Mesothelial cell of epicardium (in vitro differentiated cells): Measurements from ENCODE around the gene FAM83G. TPM values are rescaled to one million over a fixed set of nuclear protein-coding genes. Genes with fewer than 3 reads are reported as not detected.

Experiments used
- DNase-seq, 2 experiments: peaks; one replicate each; pipeline ENCODE4 v3.0.0; 2021; ENCODE audit warnings: low spot score in 2 of 2; ENCODE audit not compliant: unreplicated experiment in 2 of 2
- H3K27ac Mint-ChIP-seq: 2 replicates; pipeline ENCODE4 v1.8.0; 2021; ENCODE audit warnings: mixed read lengths
- H3K27me3 Mint-ChIP-seq: 2 replicates; pipeline ENCODE4 v1.8.0; 2021; ENCODE audit warnings: low read depth, mixed read lengths
- H3K36me3 Mint-ChIP-seq: 2 replicates; pipeline ENCODE4 v1.8.0; 2021; ENCODE audit warnings: mixed read lengths
- H3K4me1 Mint-ChIP-seq: 2 replicates; pipeline ENCODE4 v1.8.0; 2021; ENCODE audit warnings: mixed read lengths
- H3K4me3 Mint-ChIP-seq: 2 replicates; pipeline ENCODE4 v1.8.0; 2021; ENCODE audit warnings: mild to moderate bottlenecking, moderate library complexity, mixed read lengths
- H3K9me3 Mint-ChIP-seq: 2 replicates; pipeline ENCODE4 v1.8.0; 2021; ENCODE audit warnings: mixed read lengths
- CTCF ChIP-seq: fragments of 200-600 bp; sonication (generic); IDR thresholded peaks from one replicate; pipeline ENCODE4 v1.5.0; 2021; ENCODE audit warnings: antibody characterized with exemption; ENCODE audit not compliant: unreplicated experiment
- total RNA-seq: library from RNA; stranded (reverse); gene quantifications from 3 replicates; pipeline ENCODE4 v1.2.1, GENCODE V29; 2021

FAM83G gene
- total RNA-seq, 1 donor from 2014 or later, result 14.5 TPM

DNA sequence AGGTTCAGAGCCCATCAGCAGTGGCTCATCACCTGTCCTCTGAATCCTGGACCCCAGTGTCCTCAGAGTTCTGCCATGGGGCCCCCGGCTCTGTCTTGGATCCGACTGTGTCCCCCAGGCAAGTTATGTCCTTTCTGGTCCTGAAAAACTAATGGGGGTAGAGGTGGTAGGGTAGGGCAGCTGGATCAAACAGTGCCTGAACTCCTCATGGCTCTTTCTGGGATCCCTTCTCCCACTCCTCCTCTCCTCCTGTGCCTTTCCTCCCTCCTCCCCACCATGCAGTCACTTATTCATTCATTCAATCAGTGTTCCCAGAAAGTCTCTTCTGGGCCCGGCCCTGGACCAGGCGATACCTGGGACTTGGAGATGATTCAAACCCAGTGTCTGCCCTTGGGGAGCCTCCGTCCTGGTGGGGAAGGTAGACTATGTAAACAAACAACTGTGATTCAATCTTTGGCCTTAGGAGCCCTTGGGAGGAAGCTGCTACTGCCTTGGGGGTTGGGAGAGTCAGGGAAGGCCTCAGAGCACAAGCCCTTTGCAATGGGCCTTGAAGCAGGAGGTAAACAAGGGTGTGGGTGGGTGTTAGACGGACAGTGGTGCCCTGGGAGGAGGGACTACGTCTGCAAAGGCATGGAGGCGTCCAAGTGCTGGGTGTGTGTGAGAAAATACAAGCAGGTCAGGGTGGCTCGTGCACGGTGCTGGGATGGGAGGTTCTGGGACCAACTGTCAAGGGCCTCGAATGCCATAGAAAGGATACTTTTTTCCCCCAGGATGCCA lies 6.4 kb upstream of the FAM83G start:
- Mint-ChIP-seq H3K9me3 (peaks cover 4% of the 10 kb centered on the region), H3K4me1 (no peaks in the 10 kb centered on the region), H3K27me3 (no peaks in the 10 kb centered on the region), H3K4me3 (no peak overlapping the region), H3K36me3 (no peaks in the 10 kb centered on the region), H3K27ac (no peak overlapping the region)
- no peak for DNase-seq
- no peak for TF ChIP-seq CTCF

DNA sequence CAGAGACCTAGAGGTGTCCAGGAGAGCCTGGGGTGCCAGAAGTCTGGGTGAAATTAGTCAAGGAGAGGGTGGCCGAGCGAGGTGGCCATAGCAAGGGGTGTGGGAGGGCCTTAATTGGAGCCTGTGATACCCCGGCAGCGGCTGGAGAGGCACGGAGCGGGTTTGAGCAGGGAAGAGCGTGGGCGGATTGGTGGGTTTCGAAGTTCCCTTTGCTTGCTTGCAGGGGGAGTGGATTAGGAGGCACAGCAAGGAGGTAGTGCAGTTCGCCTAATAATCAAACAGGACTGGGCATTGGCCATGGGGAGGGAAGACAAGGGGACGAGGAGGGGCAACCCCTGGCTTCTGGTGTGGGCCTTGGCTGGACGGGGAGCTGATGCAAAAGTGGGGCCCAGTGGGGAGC lies 5.4 kb upstream of the FAM83G start:
- DNase-seq, result no peak
- H3K4me3 Mint-ChIP-seq, result no peak overlapping the region
- H3K9me3 Mint-ChIP-seq, result peaks cover 4% of the 10 kb centered on the region
- no peaks in the 10 kb centered on the region for H3K4me1 Mint-ChIP-seq
- TF ChIP-seq CTCF, result no peak
- H3K27ac Mint-ChIP-seq, result no peak overlapping the region
- no peaks in the 10 kb centered on the region for H3K27me3 Mint-ChIP-seq
- no peaks in the 10 kb centered on the region for H3K36me3 Mint-ChIP-seq

DNA sequence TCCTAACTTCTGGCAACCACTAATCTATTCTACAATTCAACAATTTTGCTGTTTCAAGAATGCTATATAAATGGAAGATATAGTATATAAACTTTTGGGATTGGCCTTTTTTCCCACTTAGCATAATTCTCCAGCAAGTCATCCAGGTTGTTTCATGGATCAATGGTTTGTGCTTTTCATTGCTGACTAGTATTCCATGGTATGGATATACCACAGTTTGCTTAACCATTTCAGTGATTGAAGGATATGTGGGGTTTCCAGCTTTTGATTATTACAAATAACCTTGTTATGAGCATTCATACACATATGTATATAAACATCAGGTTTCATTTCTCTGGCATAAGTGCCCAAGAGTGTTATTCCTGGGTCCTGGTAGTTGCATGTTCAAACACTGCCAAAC lies 2.1 kb upstream of the FAM83G start:
- no peak for DNase-seq
- no peak for TF ChIP-seq CTCF
- no peak overlapping the region for H3K4me3 Mint-ChIP-seq
- H3K27ac Mint-ChIP-seq, result no peak overlapping the region
- peaks cover 4% of the 10 kb centered on the region for H3K9me3 Mint-ChIP-seq
- peaks cover 18% of the 10 kb centered on the region for H3K4me1 Mint-ChIP-seq
- no peaks in the 10 kb centered on the region for H3K36me3 Mint-ChIP-seq
- H3K27me3 Mint-ChIP-seq, result no peaks in the 10 kb centered on the region

- no peak overlapping the region for H3K27ac Mint-ChIP-seq
- peaks cover 4% of the 10 kb centered on the region for H3K9me3 Mint-ChIP-seq
- H3K4me3 Mint-ChIP-seq, result peak overlapping the region; percentile 64
- no peaks in the 10 kb centered on the region for H3K36me3 Mint-ChIP-seq
- TF ChIP-seq CTCF, result no peak
- no peaks in the 10 kb centered on the region for H3K27me3 Mint-ChIP-seq
- peaks cover 23% of the 10 kb centered on the region for H3K4me1 Mint-ChIP-seq
- no peak for DNase-seq
Observed at GRCh38 chr17:19005789-19006430, 1.3 kb upstream of the FAM83G start.

- H3K36me3 Mint-ChIP-seq, result no peaks in the 10 kb centered on the region
- H3K27ac Mint-ChIP-seq, result no peak overlapping the region
- TF ChIP-seq CTCF, result no peak
- no peaks in the 10 kb centered on the region for H3K27me3 Mint-ChIP-seq
- DNase-seq, result no peak
- peaks cover 30% of the 10 kb centered on the region for H3K4me1 Mint-ChIP-seq
- peaks cover 4% of the 10 kb centered on the region for H3K9me3 Mint-ChIP-seq
- peak overlapping the region; percentile 64 for H3K4me3 Mint-ChIP-seq
Observed at GRCh38 chr17:19005137-19005773, 691 bp upstream of the FAM83G start.
